ENCODE measurements around the gene LAMB3. TPM values are rescaled to one million over a fixed set of nuclear protein-coding genes. Genes with fewer than 3 reads are reported as not detected.

Gene LAMB3
- total RNA-seq, 2 donors from 2014 or later, result 43.7 to 92.8 TPM

DNA sequence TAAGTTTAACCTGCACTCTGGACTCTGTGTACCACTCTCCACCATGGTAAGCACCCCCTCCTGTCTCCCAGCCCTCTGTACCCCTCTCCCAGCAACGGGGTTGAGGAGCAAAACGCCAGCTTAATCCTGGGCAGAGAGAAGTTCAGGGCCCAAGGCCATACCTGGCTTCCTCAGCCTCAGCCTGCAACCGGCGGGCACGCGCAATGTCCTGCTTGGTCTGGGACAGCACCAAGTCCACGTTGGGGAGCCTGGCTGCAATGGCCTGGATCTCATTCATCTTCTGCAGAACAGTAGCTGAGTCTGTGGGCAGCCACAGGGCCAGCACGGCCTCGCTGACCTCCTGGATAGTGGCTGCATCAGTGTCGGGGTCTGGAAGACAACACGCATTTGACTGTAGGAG, 33.9 kb downstream of the LAMB3 start:
- 92% methylated on average over 8 of the region's 11 CpGs for WGBS
- TF ChIP-seq POLR2A (IDR thresholded peaks at IDR 0.05), result no peak
- no peak for TF ChIP-seq POLR2AphosphoS5 (IDR thresholded peaks at IDR 0.05)
- TF ChIP-seq, protein P1, sequence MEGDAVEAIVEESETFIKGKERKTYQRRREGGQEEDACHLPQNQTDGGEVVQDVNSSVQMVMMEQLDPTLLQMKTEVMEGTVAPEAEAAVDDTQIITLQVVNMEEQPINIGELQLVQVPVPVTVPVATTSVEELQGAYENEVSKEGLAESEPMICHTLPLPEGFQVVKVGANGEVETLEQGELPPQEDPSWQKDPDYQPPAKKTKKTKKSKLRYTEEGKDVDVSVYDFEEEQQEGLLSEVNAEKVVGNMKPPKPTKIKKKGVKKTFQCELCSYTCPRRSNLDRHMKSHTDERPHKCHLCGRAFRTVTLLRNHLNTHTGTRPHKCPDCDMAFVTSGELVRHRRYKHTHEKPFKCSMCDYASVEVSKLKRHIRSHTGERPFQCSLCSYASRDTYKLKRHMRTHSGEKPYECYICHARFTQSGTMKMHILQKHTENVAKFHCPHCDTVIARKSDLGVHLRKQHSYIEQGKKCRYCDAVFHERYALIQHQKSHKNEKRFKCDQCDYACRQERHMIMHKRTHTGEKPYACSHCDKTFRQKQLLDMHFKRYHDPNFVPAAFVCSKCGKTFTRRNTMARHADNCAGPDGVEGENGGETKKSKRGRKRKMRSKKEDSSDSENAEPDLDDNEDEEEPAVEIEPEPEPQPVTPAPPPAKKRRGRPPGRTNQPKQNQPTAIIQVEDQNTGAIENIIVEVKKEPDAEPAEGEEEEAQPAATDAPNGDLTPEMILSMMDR (IDR thresholded peaks at IDR 0.05), result no peak
- Histone ChIP-seq H3K4me1 (replicated peaks) (no peaks in the 10 kb centered on the region), H3K27me3 (replicated peaks; ENCODE audit: insufficient read depth) (no peaks in the 10 kb centered on the region), H3K4me3 (no peak overlapping the region), H3K36me3 (no peaks in the 10 kb centered on the region), H3K9me3 (no peaks in the 10 kb centered on the region), H3K27ac (no peak overlapping the region)
- intact Hi-C loops (cut with DNase I), result no loop called here
- DNase-seq (ENCODE audit: low spot score), result no peak

DNA sequence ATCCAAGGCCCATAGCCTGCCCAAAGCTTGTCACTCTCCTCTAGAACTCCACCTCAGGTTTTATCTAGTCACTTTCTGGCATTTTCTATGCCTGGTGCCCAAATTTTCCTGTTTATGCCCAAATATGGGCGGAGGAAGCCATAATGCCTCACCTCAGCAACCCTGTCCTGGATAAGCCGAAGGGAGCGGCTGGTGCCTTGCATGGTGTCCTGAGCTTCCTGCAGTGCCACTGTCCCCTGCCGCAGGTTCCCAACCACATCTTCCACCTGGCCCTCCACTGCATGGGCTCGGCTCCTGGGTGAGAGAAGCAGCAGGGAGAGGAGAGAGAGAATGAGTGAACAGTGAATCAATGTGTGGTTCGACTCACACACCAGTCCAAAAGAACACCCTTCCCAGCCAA, 34.5 kb downstream of the LAMB3 start:
- Histone ChIP-seq H3K9me3 (no peaks in the 10 kb centered on the region), H3K36me3 (no peaks in the 10 kb centered on the region), H3K4me1 (replicated peaks) (no peaks in the 10 kb centered on the region), H3K27me3 (replicated peaks; ENCODE audit: insufficient read depth) (no peaks in the 10 kb centered on the region), H3K4me3 (no peak overlapping the region), H3K27ac (no peak overlapping the region)
- WGBS, result 93% methylated on average over 6 of the region's 6 CpGs
- intact Hi-C loops (cut with DNase I), result no loop called here
- no peak for TF ChIP-seq POLR2AphosphoS5 (IDR thresholded peaks at IDR 0.05)
- DNase-seq (ENCODE audit: low spot score), result no peak

- 93% methylated on average over 10 of the region's 10 CpGs for WGBS
- intact Hi-C loops (cut with DNase I), result no loop called here
- TF ChIP-seq, protein P1 (IDR thresholded peaks at IDR 0.05), result no peak
- TF ChIP-seq POLR2AphosphoS5 (IDR thresholded peaks at IDR 0.05) (no peak), POLR2A (IDR thresholded peaks at IDR 0.05) (no peak)
Observed at GRCh38 chr1:209617047-209617673, 35.1 kb downstream of the LAMB3 start.

GRCh38 chr1:209616366-209617046, 35.7 kb downstream of the LAMB3 start:
- no peaks in the 10 kb centered on the region for H3K9me3 ChIP-seq
- WGBS, result 90% methylated on average over 5 of the region's 5 CpGs
- intact Hi-C loops (cut with DNase I), result no loop called here

More at GRCh38 chr1:209617047-209617673, 35.1 kb downstream of the LAMB3 start:
- no peak overlapping the region for H3K4me3 ChIP-seq
- no peaks in the 10 kb centered on the region for H3K27me3 ChIP-seq (replicated peaks; ENCODE audit: insufficient read depth)
- H3K4me1 ChIP-seq (replicated peaks), result no peaks in the 10 kb centered on the region
- no peak overlapping the region for H3K27ac ChIP-seq
- H3K9me3 ChIP-seq, result no peaks in the 10 kb centered on the region
- no peaks in the 10 kb centered on the region for H3K36me3 ChIP-seq
- DNase-seq (ENCODE audit: low spot score), result no peak

DNA sequence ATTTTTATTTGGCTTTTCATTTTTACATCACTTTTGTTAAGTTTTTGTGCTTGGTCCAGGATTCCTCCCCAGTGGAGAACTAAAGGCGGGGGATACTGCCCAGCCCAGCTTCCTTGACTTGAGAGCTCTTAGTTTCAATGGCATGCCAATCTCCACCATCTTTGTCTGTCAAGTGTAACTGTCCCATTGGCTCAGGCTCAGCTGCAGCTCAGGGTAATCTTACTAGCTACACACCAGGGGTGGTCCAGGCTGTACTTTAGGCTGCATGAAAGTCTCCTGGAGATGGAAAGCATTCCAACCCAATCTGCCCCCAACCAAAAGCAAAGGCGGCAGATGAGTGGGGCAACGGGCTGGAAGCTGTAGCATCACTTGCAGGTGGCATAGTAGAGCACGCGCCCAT, 37.3 kb downstream of the LAMB3 start:
- Histone ChIP-seq H3K4me3 (no peak overlapping the region), H3K4me1 (replicated peaks) (no peaks in the 10 kb centered on the region), H3K9me3 (no peaks in the 10 kb centered on the region), H3K27ac (no peak overlapping the region), H3K27me3 (replicated peaks; ENCODE audit: insufficient read depth) (no peaks in the 10 kb centered on the region), H3K36me3 (no peaks in the 10 kb centered on the region)
- TF ChIP-seq, protein P1 (IDR thresholded peaks at IDR 0.05), result no peak
- TF ChIP-seq POLR2A (IDR thresholded peaks at IDR 0.05), result no peak
- no peak for TF ChIP-seq POLR2AphosphoS5 (IDR thresholded peaks at IDR 0.05)
- WGBS, result 98% methylated on average over 5 of the region's 5 CpGs
- intact Hi-C loops (cut with DNase I), result no loop called here
- no peak for DNase-seq (ENCODE audit: low spot score)

More at GRCh38 chr1:209616366-209617046, 35.7 kb downstream of the LAMB3 start:
- no peaks in the 10 kb centered on the region for H3K36me3 ChIP-seq
- no peak overlapping the region for H3K27ac ChIP-seq
- H3K4me3 ChIP-seq, result no peak overlapping the region
- TF ChIP-seq POLR2AphosphoS5 (IDR thresholded peaks at IDR 0.05), result no peak
- TF ChIP-seq, protein P1 (IDR thresholded peaks at IDR 0.05), result no peak
- no peak for TF ChIP-seq POLR2A (IDR thresholded peaks at IDR 0.05)
- H3K4me1 ChIP-seq (replicated peaks), result no peaks in the 10 kb centered on the region
- DNase-seq (ENCODE audit: low spot score), result no peak
- H3K27me3 ChIP-seq (replicated peaks; ENCODE audit: insufficient read depth), result no peaks in the 10 kb centered on the region
